ENCODE data around the gene GNA15.

- TF ChIP-seq CTCF (IDR thresholded peaks at IDR 0.05; ENCODE audit: low read depth, low read length, poor library complexity, severe bottlenecking) = no peak
- TF ChIP-seq EZH2phosphoT487 (IDR thresholded peaks at IDR 0.05; ENCODE audit: borderline replicate concordance, low read length) = no peak
These were observed 13.9 kb upstream of the GNA15 start for GRCh38 chr19:3121821-3122511.
